H1 (cell line): Measurements from ENCODE around the gene PEX3. TPM values are rescaled to one million over a fixed set of nuclear protein-coding genes. Genes with fewer than 3 reads are reported as not detected.

Source experiments
- CTCF ChIA-PET: fragments of 300-600 bp; sonication (Branson Sonifier 250); formaldehyde crosslinking; loops from one replicate; lab custom pipeline; 2021; ENCODE audit not compliant: partially characterized antibody; lab: Charles Lee
- POLR2A ChIA-PET: fragments of 300-600 bp; sonication (Branson Sonifier 250); formaldehyde crosslinking; loops from one replicate; lab custom pipeline; 2021; ENCODE audit warnings: inconsistent platforms; ENCODE audit not compliant: partially characterized antibody; lab: Charles Lee
- DNase-seq, 2 experiments: peaks; one replicate each; pipeline versions ENCODE4 v3.0.0 to v3.0.0-alpha.2; 2010 to 2022; ENCODE audit warnings: low spot score in 2 of 2, low read depth in 1 of 2, mixed read lengths in 1 of 2
- FAIRE-seq: peaks from 2 replicates; lab custom pipeline; 2011; peaks lifted over from hg19 to GRCh38; lab: Jason Lieb, UNC
- H2AFZ ChIP-seq: 2 replicates; pipeline ENCODE4 v1.8.1; 2012; ENCODE audit warnings: low read length, inconsistent platforms
- H2AK5ac ChIP-seq: 2 replicates; pipeline ENCODE4 v1.6.1; 2013; ENCODE audit warnings: low read depth, low read length
- H2BK120ac ChIP-seq: replicated peaks from 2 replicates; pipeline ENCODE3; 2013; ENCODE audit warnings: low read depth, low read length, inconsistent platforms
- H2BK12ac ChIP-seq: 2 replicates; pipeline ENCODE4 v1.6.1; 2013; ENCODE audit warnings: low read depth, low read length
- H2BK15ac ChIP-seq: 2 replicates; pipeline ENCODE4 v1.6.1; 2013; ENCODE audit warnings: low read length
- H2BK20ac ChIP-seq: 2 replicates; pipeline ENCODE4 v1.6.1; 2013; ENCODE audit warnings: low read length
- H2BK5ac ChIP-seq: 2 replicates; pipeline ENCODE4 v1.6.1; 2013; ENCODE audit warnings: low read depth, low read length
- H3K14ac ChIP-seq: 2 replicates; pipeline ENCODE4 v1.6.1; 2013; ENCODE audit warnings: inconsistent platforms; ENCODE audit not compliant: insufficient read length
- H3K18ac ChIP-seq: 2 replicates; pipeline ENCODE4 v1.6.1; 2013; ENCODE audit warnings: low read length; ENCODE audit errors: extremely low read depth
- H3K23ac ChIP-seq: 2 replicates; pipeline ENCODE4 v1.6.1; 2013; ENCODE audit warnings: inconsistent platforms; ENCODE audit not compliant: insufficient read length
- H3K23me2 ChIP-seq: 2 replicates; pipeline ENCODE4 v1.6.1; 2013; ENCODE audit warnings: low read depth, low read length
- H3K27ac ChIP-seq: 2 replicates; pipeline ENCODE4 v1.6.1; 2011; ENCODE audit warnings: low read depth, low read length, inconsistent platforms
- H3K27me3 ChIP-seq, 4 experiments: replicated peaks in 1 of 4; 1 replicate in 1 of 4; 2 replicates in 3 of 4; pipeline versions ENCODE4 v1.6.1 to v1.8.1; 2011 to 2013; ENCODE audit warnings: low read length in 3 of 4, mild to moderate bottlenecking in 3 of 4, inconsistent platforms in 2 of 4, mixed read lengths in 2 of 4, moderate library complexity in 1 of 4; ENCODE audit not compliant: control insufficient read depth in 3 of 4, insufficient read depth in 3 of 4; ENCODE audit errors: extremely low read depth in 1 of 4
- H3K36me3 ChIP-seq, 4 experiments: 2 replicates each; pipeline versions ENCODE4 v1.6.1 to v1.8.1; 2011 to 2013; ENCODE audit warnings: mild to moderate bottlenecking in 4 of 4, low read length in 3 of 4, moderate library complexity in 2 of 4, control low read depth in 1 of 4, inconsistent platforms in 1 of 4; ENCODE audit not compliant: insufficient read depth in 4 of 4, control insufficient read depth in 2 of 4
- H3K4ac ChIP-seq: replicated peaks from 2 replicates; pipeline ENCODE3; 2013; ENCODE audit warnings: low read length, low read depth, mixed read lengths, inconsistent platforms; ENCODE audit not compliant: insufficient read length
- H3K4me1 ChIP-seq, 4 experiments: replicated peaks in 1 of 4; 1 replicate in 1 of 4; 2 replicates in 3 of 4; pipeline versions ENCODE4 v1.6.1 to v1.8.1; 2011 to 2013; ENCODE audit warnings: low read length in 3 of 4, inconsistent platforms in 2 of 4, mixed read lengths in 1 of 4; ENCODE audit not compliant: insufficient read depth in 4 of 4, control insufficient read depth in 3 of 4
- H3K4me2 ChIP-seq, 2 experiments: 2 replicates each; pipeline versions ENCODE4 v1.6.1 to v1.8.1; 2011 to 2013; ENCODE audit warnings: low read depth in 2 of 2, low read length in 2 of 2, control low read depth in 1 of 2, inconsistent platforms in 1 of 2, mild to moderate bottlenecking in 1 of 2; ENCODE audit not compliant: insufficient read depth in 1 of 2
- H3K4me3 ChIP-seq, 4 experiments: fragments of 200-600, 300-600 bp in 1 of 4; sonication (generic), shearing (Covaris generic), sonication (Bioruptor Twin) in 1 of 4; 2 replicates each; pipeline versions ENCODE4 v1.5.1 to v1.8.1; 2011 to 2016; ENCODE audit warnings: low read length in 4 of 4, low read depth in 3 of 4, control low read depth in 2 of 4, inconsistent platforms in 2 of 4, mild to moderate bottlenecking in 2 of 4, mixed read lengths in 1 of 4, moderate library complexity in 1 of 4; ENCODE audit not compliant: insufficient read depth in 2 of 4; ENCODE audit errors: extremely low read depth in 1 of 4
- H3K56ac ChIP-seq: replicated peaks from 2 replicates; pipeline ENCODE3; 2013; ENCODE audit warnings: low read depth, mild to moderate bottlenecking, mixed read lengths, low read length, inconsistent platforms; ENCODE audit not compliant: insufficient read length
- H3K79me1 ChIP-seq: 2 replicates; pipeline ENCODE4 v1.6.1; 2013; ENCODE audit warnings: low read depth, low read length, control low read depth
- H3K79me2 ChIP-seq, 2 experiments: 2 replicates each; pipeline versions ENCODE4 v1.6.1 to v1.8.1; 2012 to 2013; ENCODE audit warnings: low read length in 2 of 2, mild to moderate bottlenecking in 2 of 2, inconsistent platforms in 1 of 2; ENCODE audit not compliant: insufficient read depth in 2 of 2, control insufficient read depth in 1 of 2
- H3K9ac ChIP-seq, 4 experiments: replicated peaks in 1 of 4; 1 replicate in 1 of 4; 2 replicates in 3 of 4; pipeline versions ENCODE4 v1.6.1 to v1.8.1; 2011 to 2013; ENCODE audit warnings: low read depth in 3 of 4, low read length in 3 of 4, control low read depth in 2 of 4, mild to moderate bottlenecking in 2 of 4, moderate library complexity in 2 of 4, inconsistent platforms in 1 of 4; ENCODE audit errors: extremely low read depth in 1 of 4
- H3K9me3 ChIP-seq, 2 experiments: 2 replicates each; pipeline versions ENCODE4 v1.6.1 to v1.8.1; 2012 to 2013; ENCODE audit warnings: mild to moderate bottlenecking in 2 of 2, moderate library complexity in 2 of 2, control low read depth in 1 of 2, inconsistent platforms in 1 of 2, low read depth in 1 of 2, low read length in 1 of 2, mixed read lengths in 1 of 2; ENCODE audit not compliant: insufficient read depth in 2 of 2
- H4K20me1 ChIP-seq, 2 experiments: replicated peaks in 1 of 2; 2 replicates each; pipeline versions ENCODE3 to v1.8.1; 2011 to 2013; ENCODE audit warnings: inconsistent platforms in 2 of 2, low read length in 2 of 2, mild to moderate bottlenecking in 1 of 2; ENCODE audit not compliant: insufficient read depth in 2 of 2, control insufficient read depth in 1 of 2
- H4K5ac ChIP-seq: 2 replicates; pipeline ENCODE4 v1.6.1; 2013; ENCODE audit warnings: low read length, low read depth, mixed read lengths, inconsistent platforms; ENCODE audit not compliant: insufficient read length
- H4K8ac ChIP-seq: 2 replicates; pipeline ENCODE4 v1.8.0; 2013; ENCODE audit warnings: mild to moderate bottlenecking, moderate library complexity, low read length, inconsistent platforms; ENCODE audit not compliant: insufficient read depth; ENCODE audit errors: extremely low read depth
- H4K91ac ChIP-seq: replicated peaks from 2 replicates; pipeline ENCODE3; 2013; ENCODE audit warnings: low read length, mixed read lengths, inconsistent platforms; ENCODE audit not compliant: insufficient read length
- SUZ12 ChIP-seq: fragments of 200-600 bp; sonication (generic); IDR thresholded peaks from 2 replicates; pipeline ENCODE4 v1.6.1; 2012; ENCODE audit warnings: mild to moderate bottlenecking, inconsistent platforms, low read length, moderate library complexity, mixed read lengths
- WGBS, 2 experiments: shearing (Covaris generic) in 1 of 2; methylation state at CpG; one replicate each; pipeline versions ENCODE4 v1.1.6 to v1.1.7; 2013 to 2015; ENCODE audit warnings: low lambda C conversion rate in 2 of 2, mixed read lengths in 2 of 2, inconsistent platforms in 1 of 2, low coverage in 1 of 2, missing lambda C conversion rate in 1 of 2; ENCODE audit not compliant: insufficient replicate concordance in 2 of 2, insufficient coverage in 1 of 2, insufficient read length in 1 of 2; ENCODE audit errors: extremely low coverage in 1 of 2, missing lambda C conversion rate in 1 of 2; 5-methylcytosine and 5-hydroxymethylcytosine counted together
- polyA plus RNA-seq, 7 experiments: library from polyadenylated mRNA; depleted of rRNA in 3 of 7; stranded (reverse) in 5 of 7; unstranded in 2 of 7; fragments of >200 nt in 5 of 7; fragments of 200-250 nt in 2 of 7; gene quantifications; 1 replicate in 5 of 7; 2 replicates in 1 of 7; 4 replicates in 1 of 7; pipeline versions ENCODE4 v1.2.1 to v1.2.3, GENCODE V29; 2011 to 2013; ENCODE audit warnings: missing spikeins in 2 of 7, mixed read lengths in 2 of 7
- total RNA-seq: library from RNA; stranded (reverse); fragmentation: NEBNext Ultra II Directional; extraction: Animal tissue kit (Norgen Biotek cat#: 25700); gene quantifications from 2 replicates; pipeline ENCODE4 v1.2.1, GENCODE V29; 2021

Gene PEX3
- total and polyA plus RNA-seq, 2 of the 8 experiments (the other 6 are each of a cell fraction or from before 2014, with no cell fraction given), result 8.0 to 16.8 TPM

- H3K4me2 ChIP-seq, result no peak overlapping the region
- no peak overlapping the region for H2BK5ac ChIP-seq
- ChIA-PET POLR2A (interaction anchor here (1.1 to 2.1 kb wide), 3 partner anchors 8 to 15 kb away, joined by 4 to 6 read pairs (median 5); no protein-coding TSS in a partner anchor), CTCF (interaction anchor here (0.7 to 1.5 kb wide), 3 partner anchors 10 to 510 kb away, joined by 3 to 4 read pairs (median 3); no protein-coding TSS in a partner anchor)
- 86% methylated on average over 5 of the region's 5 CpGs; no CpG with 5 or more reads in 1 of the 2 experiments for WGBS, 2 experiments
- no peaks in the 10 kb centered on the region for H3K27me3 ChIP-seq
- H3K9me3 ChIP-seq, result no peaks in the 10 kb centered on the region
- no peak overlapping the region for H3K4me3 ChIP-seq
- DNase-seq, result no peak
- H3K36me3 ChIP-seq, result peaks cover 2 to 48% (median 17%) of the 10 kb centered on the region in 4 experiments; a peak in 7 of 8 replicates
- H2AK5ac ChIP-seq, result no peak overlapping the region
- no peak overlapping the region for H4K8ac ChIP-seq
- H2BK120ac ChIP-seq, result no peak overlapping the region
- peaks cover 2% of the 10 kb centered on the region in 2 experiments for H4K20me1 ChIP-seq
- H3K79me2 ChIP-seq, result peaks cover 0 to 11% of the 10 kb centered on the region in 2 experiments; a peak in 1 of 4 replicates
- H2BK20ac ChIP-seq, result no peak overlapping the region
- H3K14ac ChIP-seq, result no peak overlapping the region
- H3K9ac ChIP-seq, result no peak overlapping the region
- H2BK12ac ChIP-seq, result no peak overlapping the region
- H4K5ac ChIP-seq, result no peak overlapping the region
- H4K91ac ChIP-seq, result no peak overlapping the region
- H3K4me1 ChIP-seq, result no peaks in the 10 kb centered on the region
- H3K4ac ChIP-seq, result no peak overlapping the region
- H3K56ac ChIP-seq, result no peak overlapping the region
- H3K79me1 ChIP-seq, result no peaks in the 10 kb centered on the region; the same call in 1 of the 2 replicates
- H3K27ac ChIP-seq, result no peak overlapping the region
- H3K18ac ChIP-seq, result no peak overlapping the region
- FAIRE-seq, result no peak
- no peaks in the 10 kb centered on the region for H3K23me2 ChIP-seq
- H3K23ac ChIP-seq, result no peak overlapping the region
- no peak overlapping the region for H2AFZ ChIP-seq
- no peak overlapping the region for H2BK15ac ChIP-seq
- TF ChIP-seq SUZ12, result no peak
Measured at GRCh38 chr6:143505111-143505510, 54.5 kb downstream of the PEX3 start.
